AG04449 (cell line): ENCODE results near the gene SH2D6.

Experiments
- CTCF ChIA-PET: fragments of 350-600 bp; formaldehyde crosslinking; extraction: SDS; loops from one replicate; lab custom pipeline; 2021; ENCODE audit warnings: antibody characterized with exemption; lab: Yijun Ruan, JAX
- POLR2A ChIA-PET: fragments of 400-600, 350-600 bp; formaldehyde crosslinking; extraction: SDS; loops from one replicate; lab custom pipeline; 2020; ENCODE audit warnings: antibody characterized with exemption, inconsistent platforms; lab: Yijun Ruan, JAX
- DNase-seq: peaks from one replicate; pipeline ENCODE4 v3.0.0-alpha.2; 2010; ENCODE audit warnings: low read depth, low spot score
- H3K4me3 ChIP-seq: 2 replicates; pipeline ENCODE4 v1.5.1; 2011; ENCODE audit warnings: low read depth, mild to moderate bottlenecking, control low read depth, low read length
- TF ChIP-seq, protein P1 (sequence below): IDR thresholded peaks from one replicate; pipeline ENCODE4 v1.5.1; 2011; ENCODE audit warnings: mild to moderate bottlenecking, moderate library complexity, low read length, control low read depth, inconsistent platforms; ENCODE audit not compliant: insufficient read depth; ENCODE audit errors: missing control alignments

SH2D6 gene

DNA sequence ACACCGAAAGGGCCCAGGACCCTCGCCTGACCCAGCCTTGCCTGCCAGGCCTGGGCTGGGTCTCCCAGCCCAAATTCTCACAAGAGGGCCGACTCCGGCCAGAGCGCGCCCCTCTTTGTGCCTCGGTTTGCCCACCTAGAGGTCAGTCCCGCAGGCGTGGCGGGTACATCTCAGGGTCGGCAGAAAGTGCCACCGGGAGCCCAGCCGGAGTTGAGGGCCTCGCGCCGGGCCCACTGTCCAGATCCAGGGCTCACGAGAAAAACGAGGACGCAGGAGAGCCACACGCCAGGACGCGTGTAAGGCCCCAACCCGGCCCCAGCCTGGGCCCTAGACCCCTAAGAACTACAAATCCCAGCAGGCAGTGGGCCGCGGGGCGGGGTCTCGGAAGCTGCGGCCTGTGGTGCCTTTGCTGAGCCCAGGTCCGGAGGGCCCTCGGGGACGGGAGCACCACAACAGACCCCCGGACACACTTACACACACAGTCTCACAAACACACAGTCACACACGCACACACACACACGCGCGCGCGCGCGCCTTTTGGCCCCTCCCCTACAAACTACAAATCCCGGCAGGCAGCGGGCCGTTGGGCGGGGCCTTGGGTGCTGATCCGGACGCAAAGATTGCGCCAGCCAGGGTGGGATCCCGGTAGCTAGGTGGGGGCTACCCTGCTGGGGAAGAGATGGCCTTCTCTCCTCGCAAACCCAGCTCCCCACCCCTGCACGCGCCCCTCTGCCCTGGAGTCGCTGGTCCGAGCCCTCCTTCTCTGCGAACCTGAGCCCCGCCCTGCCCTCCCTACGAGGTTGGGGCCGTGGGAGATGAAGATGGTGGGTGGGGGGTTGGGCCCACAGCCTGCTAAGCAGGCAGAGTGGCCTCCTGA lies at the start of gene SH2D6:
Gene SH2D6 (plus strand): TSS at position 583 of the 877 bp plus-strand sequence. CDS start 10,752 bp downstream, outside the sequence.
- ChIA-PET POLR2A (interaction anchor here (0.5 to 5.0 kb wide), 10 partner anchors 10 to 307 kb away, joined by 3 to 103 read pairs (median 6); partner anchors contain the start of genes ELMOD3, MAT2A and RETSAT), CTCF (interaction anchor here (0.7 to 34.9 kb wide), 9 partner anchors 11 to 219 kb away, joined by 3 to 922 read pairs (median 13); partner anchors contain the start of genes GGCX and MAT2A)
- no peak for DNase-seq
- TF ChIP-seq, protein P1, sequence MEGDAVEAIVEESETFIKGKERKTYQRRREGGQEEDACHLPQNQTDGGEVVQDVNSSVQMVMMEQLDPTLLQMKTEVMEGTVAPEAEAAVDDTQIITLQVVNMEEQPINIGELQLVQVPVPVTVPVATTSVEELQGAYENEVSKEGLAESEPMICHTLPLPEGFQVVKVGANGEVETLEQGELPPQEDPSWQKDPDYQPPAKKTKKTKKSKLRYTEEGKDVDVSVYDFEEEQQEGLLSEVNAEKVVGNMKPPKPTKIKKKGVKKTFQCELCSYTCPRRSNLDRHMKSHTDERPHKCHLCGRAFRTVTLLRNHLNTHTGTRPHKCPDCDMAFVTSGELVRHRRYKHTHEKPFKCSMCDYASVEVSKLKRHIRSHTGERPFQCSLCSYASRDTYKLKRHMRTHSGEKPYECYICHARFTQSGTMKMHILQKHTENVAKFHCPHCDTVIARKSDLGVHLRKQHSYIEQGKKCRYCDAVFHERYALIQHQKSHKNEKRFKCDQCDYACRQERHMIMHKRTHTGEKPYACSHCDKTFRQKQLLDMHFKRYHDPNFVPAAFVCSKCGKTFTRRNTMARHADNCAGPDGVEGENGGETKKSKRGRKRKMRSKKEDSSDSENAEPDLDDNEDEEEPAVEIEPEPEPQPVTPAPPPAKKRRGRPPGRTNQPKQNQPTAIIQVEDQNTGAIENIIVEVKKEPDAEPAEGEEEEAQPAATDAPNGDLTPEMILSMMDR = no peak
- H3K4me3 ChIP-seq = peak within 1 kb of the TSS; percentile 78

DNA sequence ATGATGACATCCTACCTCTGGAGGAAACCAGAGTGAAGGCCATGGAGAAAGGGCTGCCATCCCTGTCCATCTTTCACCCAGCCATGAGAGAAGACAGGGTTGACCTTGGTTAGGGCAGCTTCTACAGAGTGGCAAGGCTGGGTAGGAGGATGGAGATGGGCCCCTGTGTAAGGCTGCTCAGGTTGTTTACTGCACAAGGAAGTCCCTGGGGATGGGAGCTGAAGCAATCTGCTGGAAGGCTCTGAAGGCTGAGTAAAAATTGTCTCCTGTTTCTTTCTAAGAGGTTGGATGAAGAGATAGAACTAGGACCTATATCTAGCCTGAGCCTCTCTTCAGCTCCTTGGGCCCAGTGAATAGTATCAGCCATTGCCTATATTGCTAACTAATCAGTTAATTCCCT lies 49.6 kb upstream of the SH2D6 start:
- ChIA-PET POLR2A (interaction anchor here (1.1 to 1.5 kb wide), 2 partner anchors 15 to 170 kb away, joined by 3 to 12 read pairs; partner anchors contain the start of genes ELMOD3, MAT2A and RETSAT), CTCF (no interaction called here)
- H3K4me3 ChIP-seq = no peak overlapping the region
- DNase-seq = no peak
- TF ChIP-seq, protein P1 = no peak

DNA sequence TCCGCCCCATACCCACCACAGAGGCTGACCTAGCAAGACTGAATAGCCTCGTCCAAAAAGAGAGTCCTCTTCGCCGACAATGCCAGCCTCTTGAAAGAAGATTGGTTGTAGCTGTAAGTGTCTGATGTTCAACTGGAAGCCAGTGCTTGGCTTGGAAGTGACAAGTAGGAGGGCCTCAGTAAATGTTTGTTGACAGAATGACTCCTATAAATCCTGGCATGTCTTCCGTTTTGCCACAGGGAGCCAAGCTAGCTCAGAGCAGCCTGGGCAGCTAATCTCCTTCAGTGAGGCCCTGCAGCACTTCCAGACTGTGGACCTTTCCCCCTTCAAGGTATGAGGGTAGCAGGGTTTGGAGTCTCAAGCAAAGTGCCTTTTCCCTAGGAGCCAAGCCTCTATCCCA lies 49.0 kb upstream of the SH2D6 start:
- POLR2A ChIA-PET = interaction anchor here (0.6 to 1.5 kb wide), 3 partner anchors 15 to 271 kb away, joined by 3 to 12 read pairs (median 3); partner anchors contain the start of genes ELMOD3, MAT2A and RETSAT
- no peak overlapping the region for H3K4me3 ChIP-seq
- CTCF ChIA-PET = interaction anchor here (0.8 to 2.2 kb wide), 3 partner anchors 11 to 339 kb away, joined by 3 to 6 read pairs (median 5); no protein-coding TSS in a partner anchor
- DNase-seq = no peak
- TF ChIP-seq, protein P1 = no peak

DNA sequence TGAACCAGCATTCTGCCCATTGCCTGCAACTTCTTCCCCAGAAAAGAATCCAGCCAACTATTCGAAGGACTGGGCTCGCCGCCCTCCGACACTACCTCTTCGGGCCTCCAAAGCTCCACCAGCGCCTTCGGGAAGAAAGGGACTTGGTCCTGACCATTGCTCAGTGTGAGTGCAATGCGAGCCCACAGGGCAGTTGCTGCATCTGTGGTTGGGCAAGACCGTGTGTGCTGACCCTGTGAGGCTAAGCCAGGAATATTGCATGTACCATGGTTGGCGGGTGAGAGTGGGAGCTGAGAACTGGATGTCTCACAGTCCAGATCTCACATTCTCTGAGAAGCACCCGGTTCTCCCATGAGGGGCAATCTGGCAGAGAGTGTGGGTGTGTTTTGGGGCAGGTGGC lies 47.5 kb upstream of the SH2D6 start:
- TF ChIP-seq, protein P1 = no peak
- CTCF ChIA-PET = interaction anchor here (0.9 to 2.2 kb wide), 3 partner anchors 10 to 13 kb away, joined by 3 to 6 read pairs (median 4); no protein-coding TSS in a partner anchor
- POLR2A ChIA-PET = no interaction called here
- DNase-seq = no peak
- no peak overlapping the region for H3K4me3 ChIP-seq

DNA sequence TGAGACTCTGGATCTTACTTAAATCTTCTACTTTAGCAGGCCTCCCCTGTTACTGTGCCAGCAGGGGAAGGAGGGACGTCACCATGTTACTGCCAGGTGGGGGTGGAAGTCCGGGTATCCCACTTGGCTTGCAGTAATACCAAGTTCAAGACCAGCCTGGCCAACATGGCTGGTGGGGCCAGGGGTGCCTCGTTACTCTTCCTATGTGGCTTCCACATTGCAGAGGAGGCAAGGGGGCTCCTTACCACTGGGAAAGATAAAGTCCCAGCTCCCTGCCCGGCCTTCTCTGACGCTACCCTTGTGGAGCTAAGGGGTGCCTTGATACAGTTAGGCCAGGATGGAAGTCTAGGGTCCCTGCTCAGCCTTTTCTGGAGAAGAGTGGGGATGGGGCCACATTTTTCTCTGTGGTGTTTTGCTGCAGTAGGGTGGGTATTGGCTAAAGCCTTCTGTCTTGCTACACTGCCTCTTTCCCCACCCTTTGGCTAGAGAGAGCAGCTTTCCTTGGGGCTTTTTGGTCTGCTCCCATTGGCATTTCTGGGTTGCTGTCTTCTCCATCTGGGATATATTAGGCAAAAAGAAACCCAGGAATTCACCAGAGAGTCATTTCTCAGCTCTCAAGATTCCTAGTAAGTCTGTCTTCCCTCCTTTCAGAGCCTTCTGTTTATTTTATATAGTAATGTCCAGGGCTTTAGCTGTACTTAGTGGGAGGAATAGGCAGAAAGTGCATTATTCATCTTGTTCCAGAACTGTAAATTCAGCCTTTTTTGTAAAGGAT lies 42.0 kb upstream of the SH2D6 start:
- peak; percentile 46 for DNase-seq
- POLR2A ChIA-PET = interaction anchor here (1.1 to 1.2 kb wide), 2 partner anchors 22 to 162 kb away, joined by 3 to 4 read pairs; partner anchors contain the start of genes ELMOD3, MAT2A and RETSAT

More for the DNA sequence above, 42.0 kb upstream of the SH2D6 start:
- TF ChIP-seq, protein P1 = no peak
- H3K4me3 ChIP-seq = no peak overlapping the region
- CTCF ChIA-PET = interaction anchor here (0.7 to 1.6 kb wide), 4 partner anchors 14 to 176 kb away, joined by 3 to 5 read pairs (median 3); no protein-coding TSS in a partner anchor
